ENCODE measurements around the gene PPP1R3F. TPM values are rescaled to one million over a fixed set of nuclear protein-coding genes. Genes with fewer than 3 reads are reported as not detected.

The PPP1R3F gene
- total RNA-seq, 3 donors from 2014 or later, result 5.9 to 7.9 (median 7.2) TPM

DNA sequence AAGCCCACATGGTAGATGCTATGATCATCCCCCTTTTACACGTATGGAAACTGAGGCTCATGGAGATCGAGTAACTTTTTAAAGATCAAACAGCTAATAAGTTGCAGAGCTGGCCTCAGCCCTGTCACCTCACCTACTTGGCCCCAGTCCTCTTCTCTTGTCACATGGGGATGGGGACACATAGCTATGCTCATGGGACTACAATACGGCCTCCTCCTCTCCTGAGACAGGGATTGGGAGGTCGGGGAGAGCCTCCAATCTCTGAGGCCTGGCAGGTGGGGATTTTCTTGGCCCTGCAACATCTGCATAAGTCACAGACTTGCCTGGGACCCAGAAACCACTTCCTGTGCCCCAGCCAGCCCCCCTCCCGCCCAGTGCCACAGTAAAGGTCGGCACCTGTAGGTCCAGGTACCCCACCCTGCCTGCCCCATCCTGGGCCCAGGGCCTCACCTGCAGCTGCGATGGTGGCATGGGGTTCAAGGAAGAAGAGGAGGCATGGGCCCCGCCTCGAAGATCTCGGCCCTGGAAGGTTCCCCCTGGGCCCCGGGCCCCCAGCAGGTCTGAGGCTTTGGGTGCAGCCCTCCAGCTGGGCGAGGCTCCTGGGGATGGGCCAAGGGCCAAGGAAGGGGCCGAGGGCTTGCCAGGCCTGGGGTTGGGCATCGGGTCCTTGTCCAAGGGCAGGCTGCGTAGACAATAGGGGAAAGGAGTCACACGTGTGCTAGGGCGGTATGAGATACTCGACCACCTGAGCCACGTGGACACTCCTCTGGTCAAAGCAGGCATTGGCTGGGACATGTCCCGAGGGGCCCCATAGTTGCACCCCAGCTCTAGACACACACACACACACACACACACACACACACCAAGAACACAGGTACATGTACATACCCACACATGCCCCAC lies 11.5 kb upstream of the PPP1R3F start:
- TF ChIP-seq POLR2AphosphoS5 (IDR thresholded peaks at IDR 0.05), result no peak
- TF ChIP-seq, protein P1, sequence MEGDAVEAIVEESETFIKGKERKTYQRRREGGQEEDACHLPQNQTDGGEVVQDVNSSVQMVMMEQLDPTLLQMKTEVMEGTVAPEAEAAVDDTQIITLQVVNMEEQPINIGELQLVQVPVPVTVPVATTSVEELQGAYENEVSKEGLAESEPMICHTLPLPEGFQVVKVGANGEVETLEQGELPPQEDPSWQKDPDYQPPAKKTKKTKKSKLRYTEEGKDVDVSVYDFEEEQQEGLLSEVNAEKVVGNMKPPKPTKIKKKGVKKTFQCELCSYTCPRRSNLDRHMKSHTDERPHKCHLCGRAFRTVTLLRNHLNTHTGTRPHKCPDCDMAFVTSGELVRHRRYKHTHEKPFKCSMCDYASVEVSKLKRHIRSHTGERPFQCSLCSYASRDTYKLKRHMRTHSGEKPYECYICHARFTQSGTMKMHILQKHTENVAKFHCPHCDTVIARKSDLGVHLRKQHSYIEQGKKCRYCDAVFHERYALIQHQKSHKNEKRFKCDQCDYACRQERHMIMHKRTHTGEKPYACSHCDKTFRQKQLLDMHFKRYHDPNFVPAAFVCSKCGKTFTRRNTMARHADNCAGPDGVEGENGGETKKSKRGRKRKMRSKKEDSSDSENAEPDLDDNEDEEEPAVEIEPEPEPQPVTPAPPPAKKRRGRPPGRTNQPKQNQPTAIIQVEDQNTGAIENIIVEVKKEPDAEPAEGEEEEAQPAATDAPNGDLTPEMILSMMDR (IDR thresholded peaks at IDR 0.05), result no peak
- no peak for TF ChIP-seq POLR2A (IDR thresholded peaks at IDR 0.05)
- H3K4me3 ChIP-seq, result no peak overlapping the region
- DNase-seq (ENCODE audit: low spot score in 2 of 2), result no peak
- H3K9me3 ChIP-seq, result no peaks in the 10 kb centered on the region
- no peaks in the 10 kb centered on the region for H3K36me3 ChIP-seq
- H3K4me1 ChIP-seq, result no peaks in the 10 kb centered on the region
- intact Hi-C loops (cut with DNase I; ENCODE audit: low total_unique reads), result no loop called here
- H3K27ac ChIP-seq, result no peak overlapping the region
- peaks cover 0 to 53% of the 10 kb centered on the region in 2 donors for H3K27me3 ChIP-seq

DNA sequence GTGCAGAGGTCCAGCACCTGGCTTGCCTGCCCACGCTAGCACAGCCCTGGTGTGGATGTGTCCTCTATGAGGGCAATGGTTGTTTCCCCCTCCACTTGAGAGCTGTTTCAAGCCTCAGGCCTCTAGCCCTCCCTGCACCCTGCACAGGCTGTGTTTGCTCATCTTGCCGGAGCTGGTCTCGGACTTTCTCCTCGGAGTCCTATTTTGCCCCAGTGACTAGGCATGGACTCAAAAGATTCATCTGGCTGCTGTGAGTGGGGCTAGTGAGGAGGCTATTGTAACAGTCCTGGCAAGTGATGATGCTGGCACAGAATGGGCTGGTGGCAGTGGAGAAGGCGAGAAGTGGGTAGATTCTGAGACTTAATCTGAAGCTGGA lies 10.9 kb upstream of the PPP1R3F start:
- DNase-seq (ENCODE audit: low spot score in 2 of 2), result no peak
- Histone ChIP-seq H3K27ac (no peak overlapping the region), H3K27me3 (peaks cover 0 to 47% of the 10 kb centered on the region in 2 donors), H3K9me3 (no peaks in the 10 kb centered on the region), H3K4me3 (no peak overlapping the region), H3K4me1 (no peaks in the 10 kb centered on the region), H3K36me3 (no peaks in the 10 kb centered on the region)
- intact Hi-C loops (cut with DNase I; ENCODE audit: low total_unique reads), result no loop called here
- TF ChIP-seq POLR2A (IDR thresholded peaks at IDR 0.05), result no peak
- TF ChIP-seq, protein P1 (IDR thresholded peaks at IDR 0.05), result no peak
- no peak for TF ChIP-seq POLR2AphosphoS5 (IDR thresholded peaks at IDR 0.05)

DNA sequence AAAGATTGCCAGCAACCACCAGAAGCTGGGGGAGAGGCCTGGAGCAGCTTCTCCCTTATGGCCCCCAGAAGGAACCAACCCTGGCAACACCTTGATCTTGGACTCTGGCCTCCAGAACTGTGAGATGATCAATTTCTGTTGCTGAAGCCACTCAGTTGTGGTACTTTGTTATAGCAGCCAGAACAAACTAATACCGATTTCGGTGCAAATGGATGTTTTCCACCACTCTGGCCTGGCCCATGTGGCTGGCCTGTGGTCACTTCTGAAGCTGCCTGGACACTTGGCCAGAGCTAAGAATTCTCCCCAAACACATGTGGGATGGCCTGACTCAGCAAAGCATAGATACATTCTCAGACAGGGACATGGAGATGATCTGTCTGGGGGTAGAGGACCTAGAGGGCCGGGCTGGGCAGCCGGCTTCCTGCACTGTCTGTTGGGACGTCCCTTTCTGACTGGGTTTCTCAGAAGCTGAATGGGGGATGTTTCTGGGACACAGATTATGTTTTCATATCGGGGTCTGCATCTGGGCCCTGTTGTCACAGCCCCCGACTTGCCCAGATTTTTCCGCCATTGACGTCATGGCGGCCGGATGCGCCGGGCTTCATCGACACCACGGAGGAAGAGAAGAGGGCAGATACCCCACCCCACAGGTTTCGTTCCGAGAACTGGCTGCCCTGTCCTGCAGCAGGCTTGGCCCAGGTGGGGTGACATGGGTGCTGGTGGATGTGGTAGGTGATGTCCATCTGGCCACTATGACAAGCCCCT lies 9.2 kb upstream of the PPP1R3F start:
- DNase-seq (ENCODE audit: low spot score in 2 of 2), result no peak
- intact Hi-C loops (cut with DNase I; ENCODE audit: low total_unique reads), result no loop called here
- Histone ChIP-seq H3K9me3 (no peaks in the 10 kb centered on the region), H3K27me3 (peaks cover 0 to 47% of the 10 kb centered on the region in 2 donors), H3K4me1 (no peaks in the 10 kb centered on the region), H3K4me3 (no peak overlapping the region), H3K27ac (no peak overlapping the region), H3K36me3 (no peaks in the 10 kb centered on the region)
- TF ChIP-seq, protein P1 (IDR thresholded peaks at IDR 0.05), result no peak
- no peak for TF ChIP-seq POLR2A (IDR thresholded peaks at IDR 0.05)
- TF ChIP-seq POLR2AphosphoS5 (IDR thresholded peaks at IDR 0.05), result no peak

DNA sequence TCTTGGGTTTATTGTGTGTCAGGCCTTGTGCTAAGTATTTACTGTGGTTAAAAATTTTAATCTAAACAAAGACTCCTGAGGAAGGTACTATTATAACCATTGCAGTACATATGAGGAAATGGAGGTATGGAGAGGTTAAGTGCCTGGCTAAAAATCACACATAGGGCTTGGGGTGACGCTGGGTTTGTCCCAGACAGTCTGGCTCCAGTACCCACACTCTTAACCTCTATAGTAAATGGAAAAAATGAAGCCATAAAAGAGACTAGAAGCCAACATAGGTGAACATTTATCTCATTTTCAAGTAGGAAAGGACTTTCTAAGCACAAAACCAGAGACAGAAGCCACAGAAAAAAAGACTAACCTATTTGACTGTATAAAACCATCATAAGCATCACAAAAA lies 7.0 kb upstream of the PPP1R3F start:
- TF ChIP-seq POLR2A (IDR thresholded peaks at IDR 0.05) (no peak), POLR2AphosphoS5 (IDR thresholded peaks at IDR 0.05) (no peak)
- TF ChIP-seq, protein P1 (IDR thresholded peaks at IDR 0.05), result no peak
- Histone ChIP-seq H3K4me3 (no peak overlapping the region), H3K9me3 (no peaks in the 10 kb centered on the region), H3K4me1 (no peaks in the 10 kb centered on the region), H3K27ac (no peak overlapping the region), H3K36me3 (no peaks in the 10 kb centered on the region), H3K27me3 (peaks cover 0 to 36% of the 10 kb centered on the region in 2 donors)
- no peak for DNase-seq (ENCODE audit: low spot score in 2 of 2)
- intact Hi-C loops (cut with DNase I; ENCODE audit: low total_unique reads), result no loop called here

DNA sequence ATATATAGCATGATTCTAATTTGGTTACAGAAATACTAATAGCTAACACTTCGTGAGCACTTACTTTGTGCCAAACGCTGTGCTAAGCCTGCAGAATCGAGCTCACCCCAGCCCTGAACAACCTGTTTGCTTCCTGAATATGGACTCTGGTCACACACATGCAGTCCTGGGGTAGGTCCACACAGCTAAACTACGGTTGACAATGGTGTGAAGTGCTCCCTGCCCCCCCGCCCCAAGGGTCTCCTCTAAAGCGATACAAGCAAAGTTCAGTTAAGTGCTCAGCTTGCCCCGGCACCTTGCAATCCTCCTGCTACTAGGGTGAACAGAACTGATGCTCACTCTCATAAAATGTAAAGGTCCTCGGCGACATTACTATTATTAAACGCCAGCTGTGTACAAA lies 6.0 kb upstream of the PPP1R3F start:
- no peak for TF ChIP-seq POLR2A (IDR thresholded peaks at IDR 0.05)
- Histone ChIP-seq H3K27ac (no peak overlapping the region), H3K4me3 (no peak overlapping the region), H3K9me3 (no peaks in the 10 kb centered on the region), H3K36me3 (no peaks in the 10 kb centered on the region), H3K4me1 (no peaks in the 10 kb centered on the region), H3K27me3 (peaks cover 0 to 28% of the 10 kb centered on the region in 2 donors)
- DNase-seq (ENCODE audit: low spot score in 2 of 2), result no peak
- intact Hi-C loops (cut with DNase I; ENCODE audit: low total_unique reads), result no loop called here

Measured in breast epithelium (tissue), 4 donors.